Activated T-helper 17 cell treated with anti-CD3 and anti-CD28 coated beads, Interleukin-2, amount 50 U/mL, for 72 hours (primary cell): ENCODE results near the gene C1QBP. TPM values are rescaled to one million over a fixed set of nuclear protein-coding genes. Genes with fewer than 3 reads are reported as not detected.
A peak's percentile ranks its signal among the peaks of the same experiment; 100 is the strongest.

ENCODE experiments used
- ATAC-seq: fragments of 150-1000 bp; cut with Tn5 transposase; replicated peaks from 2 replicates; pipeline ENCODE4 v1.10.0; 2021; ENCODE audit warnings: mild to moderate bottlenecking, moderate library complexity
- H3K27ac Mint-ChIP-seq: one replicate; pipeline ENCODE4 v1.8.0; 2022; ENCODE audit warnings: mixed read lengths
- H3K27me3 Mint-ChIP-seq: one replicate; pipeline ENCODE4 v1.8.0; 2022; ENCODE audit warnings: mixed read lengths
- H3K36me3 Mint-ChIP-seq: one replicate; pipeline ENCODE4 v1.8.0; 2022; ENCODE audit warnings: low read depth, mild to moderate bottlenecking, mixed read lengths
- H3K4me1 Mint-ChIP-seq: one replicate; pipeline ENCODE4 v1.8.0; 2022; ENCODE audit warnings: mixed read lengths
- H3K4me3 Mint-ChIP-seq: one replicate; pipeline ENCODE4 v1.8.0; 2022; ENCODE audit warnings: mild to moderate bottlenecking, mixed read lengths
- H3K9me3 Mint-ChIP-seq: one replicate; pipeline ENCODE4 v1.8.0; 2022; ENCODE audit warnings: mixed read lengths
- total RNA-seq, 2 donors: library from RNA; stranded (reverse); gene quantifications; one replicate each; pipeline ENCODE4 v1.2.3, GENCODE V29; 2022

C1QBP gene
- total RNA-seq: 100 to 1,000 TPM; 164 to 396 TPM

DNA sequence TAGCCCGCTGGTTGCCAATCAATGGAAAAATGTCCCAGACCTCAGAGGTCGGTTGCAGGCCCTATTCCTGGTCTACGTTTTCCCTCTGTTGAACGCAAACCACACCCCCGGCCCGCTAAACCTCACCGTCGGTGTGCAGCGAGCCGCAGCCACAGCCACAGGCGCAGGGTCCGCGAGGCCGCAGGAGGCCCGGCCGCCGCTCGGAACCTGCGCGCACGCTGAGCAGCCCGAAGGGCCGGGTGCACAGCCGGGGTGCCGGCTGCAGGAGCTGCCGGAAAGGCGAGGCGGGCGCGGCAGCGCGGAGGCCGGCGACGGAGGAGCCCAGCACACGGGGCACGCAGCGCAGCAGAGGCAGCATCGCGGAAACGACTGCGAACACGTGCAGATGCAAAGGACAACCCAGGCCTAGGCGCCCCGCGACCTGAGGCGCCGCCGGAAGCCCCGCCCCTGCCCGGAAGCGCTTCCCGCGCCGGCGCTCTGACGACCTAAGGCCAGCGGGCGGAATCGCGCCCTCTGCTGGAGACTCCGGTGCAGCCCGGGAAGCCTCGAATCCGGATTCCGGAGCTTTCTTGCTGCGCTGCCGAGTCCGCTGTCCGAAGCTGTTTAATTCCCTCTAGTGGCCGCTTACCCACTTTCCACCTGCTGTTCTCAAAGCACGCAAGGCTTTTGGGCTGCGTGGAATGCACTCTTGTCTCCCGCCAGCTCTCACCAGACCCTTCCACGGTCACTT is at the start of gene C1QBP:
Gene C1QBP (minus strand): TSS at position 440 of the 730 bp plus-strand sequence. CDS start 82 bp downstream, at position 358.
- peak; percentile 96 for ATAC-seq
- no peaks in the 10 kb centered on the region for H3K9me3 Mint-ChIP-seq
- H3K36me3 Mint-ChIP-seq: peaks cover 78% of the 10 kb centered on the region
- H3K27me3 Mint-ChIP-seq: no peaks in the 10 kb centered on the region
- peak within 1 kb of the TSS; percentile 95 for H3K27ac Mint-ChIP-seq
- peak within 1 kb of the TSS; percentile 92 for H3K4me3 Mint-ChIP-seq
- H3K4me1 Mint-ChIP-seq: peaks cover 9% of the 10 kb centered on the region

- H3K4me3 Mint-ChIP-seq: peak overlapping the region; percentile 99
- no peak overlapping the region for H3K27ac Mint-ChIP-seq
- ATAC-seq: no peak
- H3K4me1 Mint-ChIP-seq: peaks cover 23% of the 10 kb centered on the region
- H3K27me3 Mint-ChIP-seq: no peaks in the 10 kb centered on the region
- H3K9me3 Mint-ChIP-seq: no peaks in the 10 kb centered on the region
- peaks cover 81% of the 10 kb centered on the region for H3K36me3 Mint-ChIP-seq
Measured at GRCh38 chr17:5488752-5489151, 49.8 kb upstream of the C1QBP start.

DNA sequence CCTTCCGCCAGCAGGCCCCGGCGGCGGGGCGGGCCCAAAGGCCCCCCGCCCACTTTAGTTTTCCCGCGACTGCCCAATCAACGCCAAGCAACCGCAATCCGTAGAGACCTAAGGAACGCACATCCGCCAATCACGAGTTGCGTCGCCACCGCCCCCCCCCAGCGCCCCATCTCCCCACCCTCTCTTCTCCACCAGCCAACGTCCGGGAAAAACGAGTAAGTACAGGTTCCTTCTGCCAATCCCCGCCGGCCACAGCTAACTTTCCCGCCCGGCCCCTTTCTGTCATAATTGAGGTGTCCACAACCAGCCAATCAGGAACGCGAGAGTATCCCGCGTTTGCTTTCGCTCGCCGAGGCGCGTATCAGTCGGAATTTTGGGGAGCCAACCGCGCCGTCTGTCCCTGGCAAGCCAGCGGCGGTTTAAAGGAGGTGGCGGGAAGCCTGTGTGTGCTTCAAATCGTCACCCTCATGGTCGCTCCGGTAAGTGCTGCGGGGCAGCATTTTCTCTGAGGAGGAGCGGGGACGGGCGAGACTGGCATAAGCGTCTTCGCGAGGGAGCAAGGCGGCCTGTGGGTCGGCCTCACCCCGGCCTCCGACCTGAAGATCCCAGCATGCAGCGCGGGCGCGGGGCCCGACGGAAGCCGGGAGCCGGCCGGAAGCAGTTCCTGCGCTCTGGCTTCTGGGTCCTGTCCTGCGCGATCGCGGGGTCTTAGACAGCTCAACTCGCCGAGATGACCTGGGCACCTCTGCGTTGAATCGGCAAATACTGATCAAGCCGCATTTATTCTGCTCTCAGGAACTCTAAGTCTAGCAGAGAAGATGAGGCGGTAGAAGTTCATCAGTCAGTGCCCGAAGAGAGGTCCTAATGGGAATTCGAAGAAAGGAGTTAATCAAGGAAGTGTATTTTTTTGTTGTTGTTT is 47.5 kb upstream of the C1QBP start, which contains the start of gene MIS12:
Gene MIS12 (plus strand): TSS at position 361 of the 919 bp plus-strand sequence. CDS start 2,297 bp downstream, outside the sequence.
- Mint-ChIP-seq H3K36me3 (peaks cover 95% of the 10 kb centered on the region), H3K4me3 (peak within 1 kb of the TSS; percentile 99), H3K9me3 (no peaks in the 10 kb centered on the region), H3K4me1 (peaks cover 29% of the 10 kb centered on the region), H3K27me3 (no peaks in the 10 kb centered on the region), H3K27ac (peak within 1 kb of the TSS; percentile 98)
- ATAC-seq: peak; percentile 95

GRCh38 chr17:5485270-5486205 is 46.6 kb upstream of the C1QBP start, which contains the start of gene DERL2:
DERL2 (minus strand) TSS chr17:5486178; CDS start chr17:5486161, 17 bp downstream.
- Mint-ChIP-seq H3K4me3 (peak within 1 kb of the TSS; percentile 99), H3K9me3 (no peaks in the 10 kb centered on the region), H3K27ac (peak within 1 kb of the TSS; percentile 98), H3K27me3 (no peaks in the 10 kb centered on the region), H3K36me3 (peaks cover 98% of the 10 kb centered on the region), H3K4me1 (peaks cover 34% of the 10 kb centered on the region)
- ATAC-seq: peak; percentile 6

DNA sequence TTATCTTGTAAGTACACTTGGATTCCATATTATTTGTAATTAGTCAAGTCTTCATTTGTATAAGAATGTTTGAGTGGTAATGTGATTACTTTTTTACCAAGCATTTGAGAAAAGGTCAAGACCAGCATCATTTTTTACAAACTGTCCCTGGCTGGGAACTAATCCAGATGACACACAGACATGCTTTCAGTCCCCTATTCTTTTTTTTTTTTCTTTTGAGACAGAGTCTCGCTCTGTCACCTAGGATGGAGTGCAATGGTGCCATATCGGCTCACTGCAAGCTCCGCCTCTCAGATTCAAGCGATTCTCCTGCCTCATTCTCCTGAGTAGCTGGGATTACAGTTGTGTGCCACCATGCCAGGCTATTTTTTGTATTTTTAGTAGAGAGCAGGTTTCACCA is 42.5 kb upstream of the C1QBP start:
- Mint-ChIP-seq H3K27me3 (no peaks in the 10 kb centered on the region), H3K36me3 (peaks cover 98% of the 10 kb centered on the region), H3K27ac (no peak overlapping the region), H3K4me1 (peaks cover 24% of the 10 kb centered on the region), H3K4me3 (no peak overlapping the region), H3K9me3 (no peaks in the 10 kb centered on the region)
- no peak for ATAC-seq

DNA sequence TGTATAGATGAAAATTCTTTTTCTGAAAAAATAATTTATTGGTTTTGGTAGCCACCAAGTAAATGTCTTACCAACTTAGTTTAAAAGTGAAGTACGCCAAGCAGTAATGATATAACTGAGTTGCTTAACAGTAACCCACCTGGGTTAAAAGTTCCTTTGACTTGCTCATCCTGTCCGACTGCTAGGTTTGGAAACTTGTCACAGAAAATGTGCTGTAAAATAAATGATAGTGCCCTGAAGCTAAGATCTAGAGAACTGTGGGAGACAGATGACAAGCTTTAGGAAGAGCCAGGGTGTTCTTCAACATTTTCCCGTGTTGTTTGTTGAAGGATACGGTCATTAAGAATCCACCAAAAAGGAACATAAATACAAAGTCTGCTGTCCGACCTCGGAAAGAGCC is 42.0 kb upstream of the C1QBP start:
- Mint-ChIP-seq H3K36me3 (peaks cover 98% of the 10 kb centered on the region), H3K27ac (no peak overlapping the region), H3K27me3 (no peaks in the 10 kb centered on the region), H3K9me3 (no peaks in the 10 kb centered on the region), H3K4me1 (peaks cover 24% of the 10 kb centered on the region), H3K4me3 (no peak overlapping the region)
- ATAC-seq: no peak

- Mint-ChIP-seq H3K27me3 (no peaks in the 10 kb centered on the region), H3K4me3 (no peak overlapping the region), H3K36me3 (peaks cover 100% of the 10 kb centered on the region), H3K27ac (no peak overlapping the region), H3K9me3 (no peaks in the 10 kb centered on the region), H3K4me1 (peaks cover 20% of the 10 kb centered on the region)
- ATAC-seq: no peak
Measured at GRCh38 chr17:5478992-5479391, 40.0 kb upstream of the C1QBP start.

- Mint-ChIP-seq H3K4me1 (peaks cover 8% of the 10 kb centered on the region), H3K9me3 (no peaks in the 10 kb centered on the region), H3K27me3 (no peaks in the 10 kb centered on the region), H3K4me3 (no peak overlapping the region), H3K36me3 (peaks cover 76% of the 10 kb centered on the region), H3K27ac (no peak overlapping the region)
- no peak for ATAC-seq
Measured at GRCh38 chr17:5473906-5474305, 35.0 kb upstream of the C1QBP start.

GRCh38 chr17:5472511-5472910 is 33.6 kb upstream of the C1QBP start:
- Mint-ChIP-seq H3K4me1 (peaks cover 12% of the 10 kb centered on the region), H3K27ac (no peak overlapping the region), H3K36me3 (peaks cover 69% of the 10 kb centered on the region), H3K9me3 (no peaks in the 10 kb centered on the region), H3K27me3 (no peaks in the 10 kb centered on the region), H3K4me3 (no peak overlapping the region)
- ATAC-seq: no peak

DNA sequence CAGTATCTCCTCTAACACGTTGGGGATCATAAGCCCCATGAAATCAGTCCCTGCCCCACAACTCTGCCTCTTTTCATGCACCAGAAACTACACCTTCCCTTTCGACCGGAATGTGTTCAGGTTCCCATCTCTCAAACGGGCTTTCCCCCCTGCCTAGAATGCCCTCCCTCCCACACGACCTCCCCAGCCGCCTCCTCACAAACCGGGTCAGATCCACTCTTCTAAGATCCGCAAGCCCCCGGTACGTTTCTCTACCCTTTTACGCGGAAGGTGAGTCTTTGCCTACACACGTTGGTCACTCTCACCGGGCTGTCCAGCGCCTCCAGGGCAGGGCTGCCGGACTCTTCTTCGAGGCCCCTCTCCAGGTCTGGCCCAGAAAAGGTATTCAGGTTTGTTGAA is 29.1 kb upstream of the C1QBP start:
- Mint-ChIP-seq H3K27ac (peak overlapping the region; percentile 87), H3K27me3 (no peaks in the 10 kb centered on the region), H3K9me3 (no peaks in the 10 kb centered on the region), H3K4me1 (peaks cover 28% of the 10 kb centered on the region), H3K36me3 (peaks cover 55% of the 10 kb centered on the region), H3K4me3 (peak overlapping the region; percentile 92)
- ATAC-seq: peak; percentile 37

- H3K4me3 Mint-ChIP-seq: peak overlapping the region; percentile 92
- H3K27ac Mint-ChIP-seq: peak overlapping the region; percentile 87
- no peaks in the 10 kb centered on the region for H3K27me3 Mint-ChIP-seq
- no peaks in the 10 kb centered on the region for H3K9me3 Mint-ChIP-seq
- ATAC-seq: no peak
- H3K36me3 Mint-ChIP-seq: peaks cover 55% of the 10 kb centered on the region
- peaks cover 28% of the 10 kb centered on the region for H3K4me1 Mint-ChIP-seq
Measured at GRCh38 chr17:5467416-5467815, 28.5 kb upstream of the C1QBP start.

- no peak for ATAC-seq
- no peaks in the 10 kb centered on the region for H3K9me3 Mint-ChIP-seq
- peaks cover 55% of the 10 kb centered on the region for H3K36me3 Mint-ChIP-seq
- H3K4me3 Mint-ChIP-seq: peak overlapping the region; percentile 92
- no peaks in the 10 kb centered on the region for H3K27me3 Mint-ChIP-seq
- peak overlapping the region; percentile 79 for H3K27ac Mint-ChIP-seq
- peaks cover 28% of the 10 kb centered on the region for H3K4me1 Mint-ChIP-seq
Measured at GRCh38 chr17:5466295-5466694, 27.3 kb upstream of the C1QBP start.

DNA sequence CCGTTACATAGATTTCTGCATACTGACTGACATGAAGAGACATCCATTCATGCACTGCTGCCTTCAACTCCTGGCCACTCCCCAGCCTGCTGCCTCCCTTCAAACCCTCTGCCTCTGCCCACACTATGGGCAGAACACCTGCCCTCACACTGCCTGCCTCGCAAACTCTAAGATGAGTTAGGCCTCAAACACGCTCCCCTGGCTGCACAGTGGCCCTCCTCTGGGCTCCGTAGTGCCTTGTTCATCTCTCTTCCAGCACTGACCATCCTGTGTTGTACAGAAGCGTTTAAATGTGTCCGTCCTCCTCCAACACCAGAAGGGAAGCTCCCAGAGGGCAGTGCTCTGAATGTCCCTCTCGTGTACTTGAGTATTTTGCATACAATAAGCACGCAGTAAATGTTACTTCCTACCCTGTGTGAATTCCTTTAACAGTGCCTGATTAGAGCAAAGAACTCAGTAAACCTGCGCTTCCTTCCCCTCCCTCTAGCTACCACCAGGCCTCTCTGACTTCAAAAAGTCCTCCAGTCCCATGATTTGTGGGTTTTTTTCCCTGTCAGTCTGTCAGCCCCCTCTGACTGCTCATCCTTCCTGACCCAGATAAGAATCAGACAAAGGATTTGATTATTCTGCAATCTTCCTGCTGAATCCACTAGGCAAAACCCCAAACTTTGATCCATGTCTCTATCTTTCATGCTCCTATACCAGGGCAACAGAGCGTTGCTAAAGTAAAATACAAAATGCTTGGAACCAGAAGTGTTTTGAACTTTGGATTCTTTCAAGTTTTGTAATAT is 26.0 kb upstream of the C1QBP start:
- Mint-ChIP-seq H3K27me3 (no peaks in the 10 kb centered on the region), H3K27ac (no peak overlapping the region), H3K36me3 (peaks cover 67% of the 10 kb centered on the region), H3K4me1 (peaks cover 28% of the 10 kb centered on the region), H3K9me3 (no peaks in the 10 kb centered on the region), H3K4me3 (no peak overlapping the region)
- no peak for ATAC-seq
